HK-2 (cell line): ENCODE results near the gene ADRA2C.
"Not testable (repeated sequence)": the region's sequence is repeated elsewhere in the genome, so short reads cannot be mapped to it uniquely, and the experiment has no call there.

Experiments
- DNase-seq: peaks from one replicate; pipeline ENCODE4 v3.0.0-alpha.2; 2018; ENCODE audit not compliant: unreplicated experiment

The ADRA2C gene

DNA sequence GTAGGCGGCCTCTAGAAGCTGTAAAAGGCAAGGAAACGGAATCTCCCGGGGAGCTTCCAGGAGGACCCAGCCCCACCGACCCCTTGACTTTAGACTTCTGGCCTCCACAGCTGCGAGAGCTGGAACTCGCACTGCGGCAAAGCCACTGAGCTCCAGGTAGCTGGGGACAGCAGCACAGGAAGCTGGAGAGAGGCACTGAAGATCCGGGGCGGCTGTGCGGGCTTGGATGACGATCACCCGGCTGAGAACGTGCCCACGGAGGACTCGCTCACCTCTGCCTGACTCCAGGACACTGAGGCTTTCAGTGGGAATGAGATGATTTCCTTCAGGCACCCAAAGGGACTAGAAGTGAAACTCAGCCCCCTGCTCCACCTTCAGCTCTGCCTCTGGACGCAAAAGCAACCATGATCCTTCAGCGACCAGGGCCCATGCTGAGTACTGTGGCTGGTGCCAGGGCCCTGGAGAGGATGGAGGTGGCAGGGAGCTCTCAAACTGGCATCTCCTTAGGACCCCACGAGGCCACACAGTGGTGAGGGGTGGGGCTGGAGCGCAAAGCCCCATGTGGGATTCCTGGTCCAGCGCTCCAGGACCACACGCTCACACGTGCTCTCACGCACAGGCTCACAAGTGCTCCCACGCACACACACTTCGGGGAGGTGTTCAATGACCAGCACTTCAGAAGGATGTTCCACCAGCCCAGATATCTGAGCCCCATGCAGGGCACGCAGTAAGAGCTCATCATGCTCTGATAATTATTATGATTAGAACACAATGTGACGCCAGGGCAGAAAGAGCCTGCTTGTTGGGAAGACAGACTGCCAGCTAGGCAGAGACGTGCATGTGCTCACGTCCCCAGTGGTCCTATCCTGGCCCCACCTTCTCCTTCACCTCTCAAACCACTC, 47.2 kb downstream of the ADRA2C start:
- DNase-seq = no peak

DNA sequence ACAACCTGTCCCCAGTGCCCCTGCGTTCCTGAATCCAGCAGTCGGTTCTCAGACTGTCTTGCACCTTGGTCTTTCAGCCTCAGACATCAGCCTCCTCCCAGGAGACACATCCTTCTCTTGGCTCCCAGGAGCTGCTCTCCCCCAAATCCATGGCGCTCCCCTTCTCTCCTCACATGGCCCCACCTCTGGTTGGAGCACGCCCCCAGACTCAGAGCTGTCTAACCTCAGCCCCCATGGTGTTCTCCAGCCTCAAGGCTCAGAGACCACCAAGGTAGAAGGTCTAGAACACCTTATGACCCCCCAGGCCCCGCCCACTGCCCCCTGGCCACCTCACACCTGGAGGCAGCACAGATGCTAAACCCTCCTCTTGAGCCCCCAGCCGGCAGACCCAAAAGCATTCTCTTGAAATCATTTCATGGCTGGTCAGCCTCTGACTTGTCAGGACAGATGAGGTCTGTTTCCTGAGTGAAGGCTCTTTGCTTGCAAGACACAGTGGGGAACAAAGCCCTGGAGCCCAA, 47.9 kb downstream of the ADRA2C start:
- DNase-seq = no peak

DNA sequence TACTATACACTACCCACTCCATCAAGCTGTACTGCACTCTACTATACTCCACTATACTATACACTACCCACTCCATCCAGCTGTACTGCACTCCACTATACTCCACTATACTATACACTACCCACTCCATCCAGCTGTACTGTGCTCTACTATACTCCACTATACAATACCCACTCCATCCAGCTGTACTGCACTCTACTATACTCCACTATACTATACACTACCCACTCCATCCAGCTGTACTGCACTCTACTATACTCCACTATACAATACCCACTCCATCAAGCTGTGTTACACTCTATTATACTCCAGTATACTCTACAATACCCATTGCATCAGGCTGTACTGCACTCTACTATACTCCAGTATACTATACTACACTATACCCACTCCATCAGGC, 48.7 kb downstream of the ADRA2C start:
- not testable (repeated sequence) for DNase-seq

DNA sequence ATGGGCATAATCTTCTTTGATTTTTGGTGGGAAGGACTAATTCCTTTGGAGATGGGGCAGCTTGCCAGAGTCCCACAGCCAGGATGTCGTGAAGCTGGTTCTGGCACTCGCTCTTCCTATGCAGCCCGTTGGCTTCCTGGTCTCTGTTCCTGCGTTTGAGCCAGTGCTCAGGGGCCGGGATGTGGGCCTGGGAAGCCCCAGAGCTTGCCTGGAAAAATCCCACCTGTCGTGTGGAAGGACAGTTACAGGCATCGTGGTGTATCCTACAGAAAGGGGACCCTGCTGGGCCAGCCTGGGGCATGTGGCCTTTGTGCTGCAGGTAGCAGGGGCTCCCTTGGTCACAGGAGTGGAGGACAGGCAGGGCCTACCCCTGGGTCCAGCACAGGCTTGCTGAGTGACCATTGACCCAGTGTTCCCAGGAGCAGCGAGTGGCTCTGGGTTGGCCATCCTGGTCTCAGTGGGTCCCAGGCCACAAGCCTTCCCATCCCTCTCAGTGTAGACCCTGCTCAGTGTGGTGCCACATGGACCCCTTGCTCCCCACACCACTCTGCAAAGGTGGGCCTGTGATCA, 50.2 kb downstream of the ADRA2C start:
- no peak for DNase-seq

DNA sequence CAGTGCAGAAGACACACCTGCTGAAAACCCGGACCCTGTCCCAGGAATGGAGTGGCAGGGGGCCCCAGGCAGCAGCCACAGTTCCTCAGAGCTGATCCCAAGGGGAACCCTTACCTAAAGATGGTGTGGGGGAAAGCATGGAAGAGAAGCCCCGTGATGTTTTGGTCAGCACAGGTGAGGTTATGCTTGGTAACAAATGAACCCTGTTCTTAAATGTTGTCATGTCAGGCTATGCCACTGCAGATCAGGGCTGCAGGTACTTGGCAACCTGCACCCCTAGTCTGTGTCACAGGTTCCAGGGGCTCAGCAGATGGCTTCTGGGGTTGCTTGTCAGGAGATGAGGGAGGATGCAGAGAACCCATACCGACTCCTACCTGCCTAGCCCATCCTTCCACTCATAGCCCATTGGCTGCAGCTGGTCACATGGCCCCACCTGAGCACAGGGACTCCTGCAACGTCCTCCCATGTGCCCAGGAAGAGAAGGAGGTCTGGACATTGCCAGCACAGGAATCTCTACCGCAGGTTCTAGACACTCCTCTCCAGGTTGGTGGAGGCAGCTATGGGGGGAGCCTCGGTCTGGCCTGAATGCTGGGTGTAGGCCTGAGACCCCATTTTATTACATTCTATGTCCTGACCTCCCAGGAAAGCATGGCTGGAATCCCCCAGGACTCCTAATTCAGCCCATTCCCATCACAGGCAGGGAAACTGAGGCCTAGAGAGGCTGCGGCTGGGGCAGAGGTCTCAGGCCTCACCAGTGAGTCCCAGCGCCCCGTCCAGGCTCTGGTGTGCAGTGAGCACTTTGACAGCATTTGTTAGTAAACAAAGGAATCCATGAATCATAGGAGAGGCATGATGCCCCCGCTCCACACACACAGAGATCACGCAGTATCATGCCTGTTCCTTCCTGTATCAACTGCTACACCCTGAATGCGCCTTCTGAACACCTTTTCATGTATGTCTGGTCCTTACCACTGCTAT, 51.1 kb downstream of the ADRA2C start:
- DNase-seq = no peak
